Karpas-422 (cell line): ENCODE data around the gene PLCD1. TPM values are rescaled to one million over a fixed set of nuclear protein-coding genes. Genes with fewer than 3 reads are reported as not detected.

ENCODE experiments used
- DNase-seq: peaks from one replicate; pipeline ENCODE4 v3.0.0-alpha.2; 2015
- H2AFZ ChIP-seq: fragments of 200-600 bp; sonication (generic); 2 replicates; pipeline ENCODE4 v1.6.1; 2014; ENCODE audit warnings: antibody characterized with exemption, low read length, mixed read lengths
- H3K27ac ChIP-seq: fragments of 200-600 bp; sonication (generic); 2 replicates; pipeline ENCODE4 v1.5.1; 2014; ENCODE audit warnings: mild to moderate bottlenecking, low read length, moderate library complexity
- H3K27me3 ChIP-seq: fragments of 200-600 bp; sonication (generic); 2 replicates; pipeline ENCODE4 v1.6.1; 2014; ENCODE audit warnings: low read length, mixed read lengths
- H3K36me3 ChIP-seq: fragments of 200-600 bp; sonication (generic); 2 replicates; pipeline ENCODE4 v1.6.1; 2014; ENCODE audit warnings: low read length, mixed read lengths; ENCODE audit not compliant: insufficient read depth
- H3K4me1 ChIP-seq: fragments of 200-600 bp; sonication (generic); 2 replicates; pipeline ENCODE4 v1.6.1; 2014; ENCODE audit warnings: mild to moderate bottlenecking, low read length, mixed read lengths
- H3K4me2 ChIP-seq: fragments of 200-600 bp; sonication (generic); 2 replicates; pipeline ENCODE4 v1.6.1; 2014; ENCODE audit warnings: low read length, low read depth, mild to moderate bottlenecking; ENCODE audit not compliant: poor library complexity, severe bottlenecking
- H3K4me3 ChIP-seq: fragments of 200-600 bp; sonication (generic); 2 replicates; pipeline ENCODE4 v1.5.1; 2014; ENCODE audit warnings: mild to moderate bottlenecking, antibody characterized with exemption, low read length, mixed read lengths
- H3K79me2 ChIP-seq: fragments of 200-600 bp; sonication (generic); 2 replicates; pipeline ENCODE4 v1.6.1; 2014; ENCODE audit warnings: mild to moderate bottlenecking, low read length, mixed read lengths
- H3K9ac ChIP-seq: fragments of 200-600 bp; sonication (generic); 2 replicates; pipeline ENCODE4 v1.6.0; 2014; ENCODE audit warnings: low read length
- H3K9me2 ChIP-seq: fragments of 200-600 bp; sonication (generic), shearing (Covaris generic); replicated peaks from 2 replicates; pipeline ENCODE4 v1.6.0; 2014; ENCODE audit warnings: mild to moderate bottlenecking, low read length, moderate library complexity; ENCODE audit not compliant: insufficient read depth
- H3K9me3 ChIP-seq: fragments of 300-700, 200-600 bp; sonication (generic); 2 replicates; pipeline ENCODE4 v1.6.1; 2014; ENCODE audit warnings: low read length, mixed read lengths
- H4K20me1 ChIP-seq: fragments of 200-600 bp; sonication (generic); 2 replicates; pipeline ENCODE4 v1.6.1; 2014; ENCODE audit warnings: mild to moderate bottlenecking, antibody characterized with exemption, low read length, low read depth; ENCODE audit not compliant: insufficient read depth
- total RNA-seq: library from RNA; depleted of rRNA; stranded (reverse); fragments of >200 nt; shearing (Covaris generic); gene quantifications from 2 replicates; pipeline ENCODE4 v1.2.3, GENCODE V29; 2014; ENCODE audit warnings: low replicate concordance

PLCD1 gene
- total RNA-seq, 1 experiment from 2014 or later, result 0.89 TPM

DNA sequence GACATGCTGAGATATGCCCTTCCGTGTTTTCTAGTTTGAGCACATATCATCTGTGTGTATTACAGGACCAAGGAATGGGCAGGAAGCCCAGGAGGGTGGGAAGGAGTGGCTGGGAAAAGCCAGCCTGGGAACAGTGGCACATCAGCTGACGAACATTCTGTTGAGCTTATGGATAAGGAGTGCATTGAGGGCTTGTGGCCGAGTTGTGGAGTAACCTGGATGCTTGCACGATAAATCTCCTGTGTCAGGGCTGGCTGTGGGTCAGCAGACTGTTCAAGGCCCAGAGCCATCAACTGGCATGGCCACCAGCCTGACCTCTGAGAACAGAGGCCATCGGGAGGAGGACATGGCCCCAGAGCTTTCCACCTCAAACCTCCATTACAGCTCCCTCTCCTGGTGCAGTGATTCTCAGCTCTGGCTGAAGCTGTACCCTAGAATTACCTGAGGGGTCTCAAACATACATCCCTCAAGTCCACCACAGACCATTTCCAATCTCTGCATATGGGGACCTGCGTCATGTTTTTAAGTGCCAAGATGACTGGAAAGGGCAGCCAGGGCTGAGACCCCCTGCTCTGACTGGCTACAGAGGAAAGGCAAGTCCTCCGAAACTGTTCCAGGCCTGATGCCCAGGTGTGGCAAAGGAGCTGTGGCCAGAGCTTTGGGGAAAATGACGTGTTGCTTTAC is 43.7 kb downstream of the PLCD1 start:
- H3K9ac ChIP-seq, result no peak overlapping the region

GRCh38 chr3:37984596-37984995 is 44.8 kb downstream of the PLCD1 start:
- no peaks in the 10 kb centered on the region for H3K27me3 ChIP-seq

More for the DNA sequence above, 43.7 kb downstream of the PLCD1 start:
- Histone ChIP-seq H2AFZ (no peak overlapping the region), H3K4me3 (no peak overlapping the region), H3K27me3 (no peaks in the 10 kb centered on the region), H3K36me3 (no peaks in the 10 kb centered on the region), H3K4me2 (no peak overlapping the region), H3K27ac (no peak overlapping the region), H3K79me2 (no peaks in the 10 kb centered on the region), H4K20me1 (no peaks in the 10 kb centered on the region), H3K9me2 (no peaks in the 10 kb centered on the region), H3K4me1 (no peaks in the 10 kb centered on the region), H3K9me3 (no peaks in the 10 kb centered on the region)
- no peak for DNase-seq

DNA sequence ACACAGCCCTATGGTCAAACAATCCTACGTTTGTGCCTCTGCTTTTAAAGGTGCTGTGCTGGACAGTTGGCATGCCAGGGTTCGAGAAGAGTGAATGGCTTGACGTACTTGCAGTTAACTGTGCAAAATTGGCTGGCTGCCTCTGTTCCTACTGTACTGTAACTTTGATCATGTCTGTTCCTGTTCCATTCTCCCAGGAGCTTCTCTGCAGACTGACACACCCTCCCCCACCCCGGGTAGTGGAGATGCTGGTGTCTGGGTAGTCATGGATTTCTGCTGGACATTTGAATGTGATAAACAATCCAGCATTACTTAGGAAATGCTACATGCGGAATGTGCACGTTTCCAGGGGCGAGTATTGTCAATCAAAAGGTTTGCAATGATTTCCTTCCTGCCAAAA is 45.4 kb downstream of the PLCD1 start:
- Histone ChIP-seq H3K4me1 (no peaks in the 10 kb centered on the region), H3K4me3 (no peak overlapping the region), H3K9ac (no peak overlapping the region), H3K9me2 (no peaks in the 10 kb centered on the region), H3K79me2 (no peaks in the 10 kb centered on the region), H3K27ac (no peak overlapping the region), H3K36me3 (no peaks in the 10 kb centered on the region), H3K9me3 (no peaks in the 10 kb centered on the region), H3K4me2 (no peak overlapping the region), H4K20me1 (no peaks in the 10 kb centered on the region), H3K27me3 (no peaks in the 10 kb centered on the region), H2AFZ (no peak overlapping the region)
- no peak for DNase-seq

More at GRCh38 chr3:37984596-37984995, 44.8 kb downstream of the PLCD1 start:
- Histone ChIP-seq H3K79me2 (no peaks in the 10 kb centered on the region), H3K4me2 (no peak overlapping the region), H3K4me1 (no peaks in the 10 kb centered on the region), H3K9ac (no peak overlapping the region), H4K20me1 (no peaks in the 10 kb centered on the region), H2AFZ (no peak overlapping the region), H3K9me3 (no peaks in the 10 kb centered on the region), H3K9me2 (no peaks in the 10 kb centered on the region), H3K27ac (no peak overlapping the region), H3K4me3 (no peak overlapping the region), H3K36me3 (no peaks in the 10 kb centered on the region)
- DNase-seq, result no peak

- Histone ChIP-seq H3K9ac (no peak overlapping the region), H3K27me3 (no peaks in the 10 kb centered on the region), H3K79me2 (no peaks in the 10 kb centered on the region)
Observed at GRCh38 chr3:37982331-37982730, 47.1 kb downstream of the PLCD1 start.

DNA sequence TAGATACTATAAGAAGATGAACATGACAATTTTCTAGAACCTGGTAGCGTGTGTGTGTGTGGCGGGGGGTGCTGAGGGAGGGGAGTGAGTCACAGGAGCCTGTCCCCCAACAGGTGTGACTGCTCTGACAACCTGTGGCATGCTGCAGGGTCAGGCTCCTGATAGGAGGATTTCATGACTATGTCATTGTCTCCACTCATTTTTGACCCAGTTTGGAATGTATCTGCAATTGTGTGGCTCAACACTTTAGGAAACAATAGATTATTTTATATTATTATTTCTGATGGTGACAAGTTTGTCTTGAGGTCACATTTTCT is 48.1 kb downstream of the PLCD1 start:
- Histone ChIP-seq H3K4me3 (no peak overlapping the region), H3K36me3 (no peaks in the 10 kb centered on the region), H3K9me2 (no peaks in the 10 kb centered on the region), H3K9ac (no peak overlapping the region), H3K4me1 (no peaks in the 10 kb centered on the region), H3K4me2 (no peak overlapping the region), H4K20me1 (no peaks in the 10 kb centered on the region), H2AFZ (no peak overlapping the region), H3K9me3 (no peaks in the 10 kb centered on the region), H3K79me2 (no peaks in the 10 kb centered on the region), H3K27ac (no peak overlapping the region), H3K27me3 (no peaks in the 10 kb centered on the region)
- DNase-seq, result no peak

More at GRCh38 chr3:37982331-37982730, 47.1 kb downstream of the PLCD1 start:
- H3K9me3 ChIP-seq, result no peaks in the 10 kb centered on the region
- no peak overlapping the region for H3K4me3 ChIP-seq
- H3K36me3 ChIP-seq, result no peaks in the 10 kb centered on the region
- DNase-seq, result no peak
- no peaks in the 10 kb centered on the region for H4K20me1 ChIP-seq
- H3K4me2 ChIP-seq, result no peak overlapping the region
- H2AFZ ChIP-seq, result no peak overlapping the region
- no peaks in the 10 kb centered on the region for H3K4me1 ChIP-seq
- no peaks in the 10 kb centered on the region for H3K9me2 ChIP-seq
- H3K27ac ChIP-seq, result no peak overlapping the region

DNA sequence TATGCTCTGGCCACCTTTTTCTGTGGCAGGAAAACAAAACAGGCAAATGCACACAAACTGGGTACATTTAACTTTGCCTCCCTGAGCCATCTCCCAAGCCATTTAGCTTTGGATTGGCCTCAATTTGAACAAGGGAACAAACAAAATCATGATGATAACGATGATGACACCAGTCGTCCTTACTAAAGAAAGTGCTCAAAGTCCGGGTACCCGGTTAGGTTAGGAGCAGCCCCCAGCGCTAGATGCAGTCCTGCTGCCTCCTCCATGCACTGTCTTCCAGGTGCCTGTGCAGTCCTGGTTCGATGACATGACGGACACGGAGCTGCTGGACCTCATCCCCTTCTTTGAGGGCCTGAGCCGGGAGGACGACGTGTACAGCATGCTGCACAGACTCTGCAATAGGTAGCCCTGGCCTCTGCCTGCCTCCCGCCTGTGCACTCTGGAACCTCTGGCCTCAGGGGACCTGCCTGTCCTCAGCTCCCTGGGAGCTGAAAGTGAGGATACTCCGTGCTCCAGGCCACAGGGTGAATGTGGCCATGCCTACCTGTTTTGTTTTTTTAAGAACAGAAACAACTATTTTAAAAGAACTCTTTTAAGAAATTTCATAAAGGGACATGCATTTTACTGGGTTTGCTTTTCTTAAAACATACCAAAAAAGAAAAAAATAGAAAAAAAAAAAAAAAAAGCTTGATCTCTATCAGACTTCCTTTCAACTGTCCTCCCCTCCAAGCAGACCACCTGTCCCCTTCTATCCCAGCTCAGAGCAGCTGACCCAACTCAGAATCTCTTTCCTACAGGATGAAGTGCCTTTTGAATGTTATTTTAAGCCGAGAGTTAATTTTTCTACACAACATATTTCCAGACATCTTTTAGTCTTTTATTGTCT is 48.7 kb downstream of the PLCD1 start:
- no peak overlapping the region for H2AFZ ChIP-seq

GRCh38 chr3:37979541-37980461 is 49.6 kb downstream of the PLCD1 start:
- H4K20me1 ChIP-seq, result no peaks in the 10 kb centered on the region
- no peaks in the 10 kb centered on the region for H3K9me3 ChIP-seq
- H3K9me2 ChIP-seq, result no peaks in the 10 kb centered on the region
- H3K4me3 ChIP-seq, result no peak overlapping the region
- H3K27me3 ChIP-seq, result no peaks in the 10 kb centered on the region
- DNase-seq, result no peak
- H3K79me2 ChIP-seq, result no peaks in the 10 kb centered on the region
- H2AFZ ChIP-seq, result no peak overlapping the region
- H3K36me3 ChIP-seq, result no peaks in the 10 kb centered on the region
- H3K27ac ChIP-seq, result no peak overlapping the region
- no peak overlapping the region for H3K4me2 ChIP-seq
- no peak overlapping the region for H3K9ac ChIP-seq
- H3K4me1 ChIP-seq, result no peaks in the 10 kb centered on the region

More for the DNA sequence above, 48.7 kb downstream of the PLCD1 start:
- Histone ChIP-seq H3K4me1 (no peaks in the 10 kb centered on the region), H4K20me1 (no peaks in the 10 kb centered on the region), H3K4me3 (no peak overlapping the region), H3K9me2 (no peaks in the 10 kb centered on the region), H3K36me3 (no peaks in the 10 kb centered on the region), H3K27ac (no peak overlapping the region), H3K4me2 (no peak overlapping the region), H3K9me3 (no peaks in the 10 kb centered on the region), H3K79me2 (no peaks in the 10 kb centered on the region), H3K27me3 (no peaks in the 10 kb centered on the region), H3K9ac (no peak overlapping the region)
- no peak for DNase-seq
